Pancreas (tissue), 10 donors: Measurements from ENCODE around the gene ERAL1. TPM values are rescaled to one million over a fixed set of nuclear protein-coding genes. Genes with fewer than 3 reads are reported as not detected.
"Not testable (repeated sequence)": the region's sequence is repeated elsewhere in the genome, so short reads cannot be mapped to it uniquely, and the experiment has no call there.

Experiments used
- ATAC-seq, 4 donors: fragments of 200-7000 bp; cut with Tn5 transposase; one replicate each; pipeline versions ENCODE4 v1.8.0 to v1.9.1; 2020; ENCODE audit warnings: mild to moderate bottlenecking in 4 of 4, moderate library complexity in 4 of 4
- DNase-seq, 6 donors: peaks; one replicate each; pipeline ENCODE4 v3.0.0-alpha.2; 2020
- FAIRE-seq: peaks from 2 replicates; lab custom pipeline; 2012; peaks lifted over from hg19 to GRCh38; lab: Jason Lieb, UNC
- H3K27ac ChIP-seq, 4 donors: fragments of 200-600 bp; sonication (generic); 1 replicate in 3 of 4; 2 replicates in 1 of 4; pipeline versions ENCODE4 v1.5.0 to v1.8.0; 2020
- H3K27me3 ChIP-seq, 4 donors: fragments of 200-600 bp; one replicate each; pipeline ENCODE4 v1.8.0; 2021
- H3K36me3 ChIP-seq, 3 donors: fragments of 200-600 bp; sonication (generic) in 1 of 3; one replicate each; pipeline versions ENCODE4 v1.5.0 to v1.8.0; 2020 to 2021
- H3K4me1 ChIP-seq, 3 donors: fragments of 200-600 bp; one replicate each; pipeline ENCODE4 v1.8.0; 2021
- H3K4me3 ChIP-seq, 4 donors: fragments of 200-600 bp; sonication (generic) in 2 of 4; one replicate each; pipeline versions ENCODE4 v1.5.0 to v1.8.0; 2020 to 2021
- H3K9me3 ChIP-seq, 4 donors: fragments of 200-600 bp; one replicate each; pipeline ENCODE4 v1.8.0; 2021
- WGBS, 2 donors: extraction: QIAGEN DNeasy Blood & Tissue Kit; methylation state at CpG; one replicate each; pipeline ENCODE4 v1.1.7; 2013; 5-methylcytosine and 5-hydroxymethylcytosine counted together
- intact Hi-C, 3 donors: fragments of 100-400 bp; cut with DNase I; formaldehyde crosslinking; loops; one replicate each; pipeline versions ENCODE4 v1.11.1 to v1.14.2; 2022
- polyA plus RNA-seq, 2 donors: library from polyadenylated mRNA; stranded (reverse); fragments of 200-250 nt; gene quantifications; one replicate each; pipeline ENCODE4 v1.2.3, GENCODE V29; 2013
- total RNA-seq, 6 donors: library from RNA; stranded (reverse); fragmentation: NEBNext Ultra II Directional in 4 of 6; extraction: Animal tissue kit (Norgen Biotek cat#: 25700) in 4 of 6; gene quantifications; one replicate each; pipeline versions ENCODE4 v1.2.1 to v1.2.4, GENCODE V29; 2021 to 2023
- TF ChIP-seq, protein P1 (sequence below), 4 donors: fragments of 200-600 bp; sonication (generic) in 3 of 4; IDR thresholded peaks; one replicate each; pipeline versions ENCODE4 v1.5.0 to v1.8.0; 2021; ENCODE audit warnings: antibody characterized with exemption in 4 of 4
- donor health status: healthy with polysubstance abuse.
- donor health status: DM: no; HTN: no; CAD: no; lungs with moderate emphysema.
- donor health status: DM: no; HTN: no; CAD: no.
- donor health status: control.
- donor health status: control.
- donor health status: Bipolar disorder and iron deficiency.
- donor health status: DM: yes; HTN: yes; CAD: no.
- donor health status: DM: no; HTN: no; CAD: no.
- donor health status: DM: no; HTN: no; CAD: no.
- donor health status: DM: yes; HTN: yes; CAD: no.

Gene ERAL1
- total and polyA plus RNA-seq, 8 donors = 11.7 to 36.8 (median 17.1) TPM

GRCh38 chr17:28841901-28842281 is 12.9 kb upstream of the ERAL1 start:
- peak overlapping the region; percentile 39 to 76 (median 62) for H3K27ac ChIP-seq
- intact Hi-C loops = no loop called here
- no peaks in the 10 kb centered on the region for H3K27me3 ChIP-seq
- no peaks in the 10 kb centered on the region for H3K9me3 ChIP-seq
- H3K36me3 ChIP-seq = no peaks in the 10 kb centered on the region
- peak overlapping the region; percentile 46 to 86 (median 66) for H3K4me3 ChIP-seq
- WGBS, 2 donors = 1% methylated on average over 6 of the region's 6 CpGs
- ATAC-seq (peak; percentile 10 to 46 (median 42)), DNase-seq (no peak), FAIRE-seq (no peak)
- TF ChIP-seq, protein P1, sequence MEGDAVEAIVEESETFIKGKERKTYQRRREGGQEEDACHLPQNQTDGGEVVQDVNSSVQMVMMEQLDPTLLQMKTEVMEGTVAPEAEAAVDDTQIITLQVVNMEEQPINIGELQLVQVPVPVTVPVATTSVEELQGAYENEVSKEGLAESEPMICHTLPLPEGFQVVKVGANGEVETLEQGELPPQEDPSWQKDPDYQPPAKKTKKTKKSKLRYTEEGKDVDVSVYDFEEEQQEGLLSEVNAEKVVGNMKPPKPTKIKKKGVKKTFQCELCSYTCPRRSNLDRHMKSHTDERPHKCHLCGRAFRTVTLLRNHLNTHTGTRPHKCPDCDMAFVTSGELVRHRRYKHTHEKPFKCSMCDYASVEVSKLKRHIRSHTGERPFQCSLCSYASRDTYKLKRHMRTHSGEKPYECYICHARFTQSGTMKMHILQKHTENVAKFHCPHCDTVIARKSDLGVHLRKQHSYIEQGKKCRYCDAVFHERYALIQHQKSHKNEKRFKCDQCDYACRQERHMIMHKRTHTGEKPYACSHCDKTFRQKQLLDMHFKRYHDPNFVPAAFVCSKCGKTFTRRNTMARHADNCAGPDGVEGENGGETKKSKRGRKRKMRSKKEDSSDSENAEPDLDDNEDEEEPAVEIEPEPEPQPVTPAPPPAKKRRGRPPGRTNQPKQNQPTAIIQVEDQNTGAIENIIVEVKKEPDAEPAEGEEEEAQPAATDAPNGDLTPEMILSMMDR (IDR thresholded peaks at IDR 0.05) = no peak
- peaks cover 0 to 6% (median 0%) of the 10 kb centered on the region in 3 donors for H3K4me1 ChIP-seq

DNA sequence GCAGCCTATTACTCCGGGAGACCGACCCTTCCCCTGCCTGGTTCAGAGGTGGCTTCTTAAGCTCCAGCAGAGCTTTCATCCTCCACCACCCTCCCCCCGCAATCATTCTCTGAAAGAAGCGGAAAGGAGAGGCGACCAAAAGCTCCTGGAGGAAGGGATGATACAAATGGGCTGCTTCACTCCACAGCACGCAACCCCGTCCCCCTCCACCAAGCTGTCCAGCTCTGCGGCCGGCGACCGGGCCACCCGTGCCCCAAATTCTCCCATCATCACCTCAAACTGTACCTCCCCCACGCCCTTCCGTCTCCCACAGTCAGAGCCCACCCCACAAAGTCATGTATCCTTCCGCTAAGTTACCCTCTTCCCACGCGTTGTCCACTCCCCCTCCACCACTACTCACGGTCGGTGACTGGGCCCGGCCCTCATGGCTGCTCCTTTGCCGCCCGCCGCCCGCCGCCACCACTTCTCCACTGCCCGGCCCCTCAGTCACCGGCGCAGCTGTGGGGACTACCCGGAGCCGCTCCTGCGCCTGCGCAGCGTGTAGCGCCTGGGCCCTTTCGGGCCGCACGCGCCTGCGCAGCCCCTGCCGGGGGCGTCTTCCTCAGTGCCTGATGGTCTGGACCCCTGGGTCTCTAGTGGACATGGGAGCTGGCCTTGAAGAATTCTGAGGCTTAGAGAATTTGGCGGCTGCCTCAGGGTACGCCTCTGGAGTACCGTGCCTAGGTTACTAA is 12.4 kb upstream of the ERAL1 start, which contains the start of gene FAM222B:
Gene FAM222B, minus strand, starts transcription at position 509 of the 731 bp plus-strand sequence. CDS start 76,123 bp downstream, outside the sequence.
- Histone ChIP-seq H3K27ac (peak within 1 kb of the TSS; percentile 39 to 76 (median 62)), H3K27me3 (no peaks in the 10 kb centered on the region), H3K9me3 (no peaks in the 10 kb centered on the region), H3K4me3 (peak within 1 kb of the TSS; percentile 46 to 86 (median 66)), H3K4me1 (peaks cover 0 to 6% (median 0%) of the 10 kb centered on the region in 3 donors), H3K36me3 (no peaks in the 10 kb centered on the region)
- WGBS, 2 donors = 0% methylated on average over 43 to 44 of the region's 44 CpGs
- DNase-seq (peak; percentile 74 to 94 (median 85)), FAIRE-seq (no peak), ATAC-seq (peak; percentile 99 to 100 (median 100))
- TF ChIP-seq, protein P1 (IDR thresholded peaks at IDR 0.05) = no peak
- intact Hi-C loops = no loop called here

- peak in 1 of 6 donors; percentile 1 for DNase-seq
Measured at GRCh38 chr17:28843816-28844148, 11.0 kb upstream of the ERAL1 start.

DNA sequence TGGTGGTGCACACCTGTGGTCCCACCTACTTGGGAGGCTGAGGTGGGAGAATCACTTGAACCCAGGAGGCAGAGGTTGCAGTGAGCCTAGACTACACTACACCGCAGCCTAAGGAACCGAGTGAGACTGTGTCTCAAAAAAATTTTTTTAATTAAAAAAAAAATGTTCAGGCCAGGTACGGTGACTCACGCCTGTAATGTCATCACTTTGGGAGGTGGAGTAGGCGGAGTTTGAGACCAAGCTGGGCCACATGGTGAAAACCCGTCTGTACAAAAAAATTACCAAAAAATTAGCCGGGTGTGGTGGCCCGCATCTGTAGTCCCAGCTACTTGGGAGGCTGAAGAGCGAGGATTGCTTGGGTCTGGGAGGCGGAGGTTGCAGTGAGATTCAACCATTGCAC is 8.6 kb upstream of the ERAL1 start:
- FAIRE-seq (no peak), ATAC-seq (no peak), DNase-seq (peak in 1 of 6 donors; percentile 8)
- Histone ChIP-seq H3K27me3 (no peaks in the 10 kb centered on the region), H3K4me1 (peaks cover 0 to 6% (median 0%) of the 10 kb centered on the region in 3 donors), H3K27ac (no peak overlapping the region), H3K9me3 (no peaks in the 10 kb centered on the region), H3K4me3 (no peak overlapping the region), H3K36me3 (no peaks in the 10 kb centered on the region)
- TF ChIP-seq, protein P1 (IDR thresholded peaks at IDR 0.05) = no peak
- intact Hi-C loops = no loop called here
- WGBS, 2 donors = 88 to 93% methylated on average over 10 of the region's 10 CpGs

More at GRCh38 chr17:28843816-28844148, 11.0 kb upstream of the ERAL1 start:
- TF ChIP-seq, protein P1 (IDR thresholded peaks at IDR 0.05) = no peak
- no peak overlapping the region for H3K4me3 ChIP-seq
- no peaks in the 10 kb centered on the region for H3K27me3 ChIP-seq
- H3K27ac ChIP-seq = no peak overlapping the region
- H3K9me3 ChIP-seq = no peaks in the 10 kb centered on the region
- FAIRE-seq (no peak), ATAC-seq (no peak)
- peaks cover 0 to 6% (median 0%) of the 10 kb centered on the region in 3 donors for H3K4me1 ChIP-seq
- intact Hi-C loops = no loop called here
- WGBS, 2 donors = 84 to 89% methylated on average over 6 of the region's 6 CpGs
- no peaks in the 10 kb centered on the region for H3K36me3 ChIP-seq

- WGBS, 2 donors = 80 to 87% methylated on average over 9 of the region's 9 CpGs
- H3K27ac ChIP-seq, H3K9me3 ChIP-seq, H3K4me3 ChIP-seq, FAIRE-seq, H3K4me1 ChIP-seq, intact Hi-C loops, H3K27me3 ChIP-seq, ATAC-seq, H3K36me3 ChIP-seq: not testable (repeated sequence)
- peak in 1 of 6 donors; percentile 1 for DNase-seq
Measured at GRCh38 chr17:28846699-28847098, 8.1 kb upstream of the ERAL1 start.
